H1 (cell line): ENCODE results near the gene TATDN2. TPM values are rescaled to one million over a fixed set of nuclear protein-coding genes. Genes with fewer than 3 reads are reported as not detected.

ENCODE experiments used
- CBX8 ChIP-seq: fragments of 300-800, 300-1000 bp; sonication (generic); IDR thresholded peaks from 2 replicates; pipeline ENCODE4 v1.7.1; 2016; ENCODE audit warnings: low read depth, low read length, borderline replicate concordance
- CEBPB ChIP-seq: IDR thresholded peaks from 2 replicates; pipeline ENCODE4 v1.6.1; 2012; ENCODE audit warnings: low read depth, low read length
- CHD1 ChIP-seq: IDR thresholded peaks from 2 replicates; pipeline ENCODE4 v1.6.1; 2012; ENCODE audit warnings: low read depth, low read length, improper control_type of control experiment
- CHD7 ChIP-seq: fragments of 300-600 bp; sonication (generic); IDR thresholded peaks from 2 replicates; pipeline ENCODE4 v1.7.1; 2012; ENCODE audit warnings: low read length, moderate library complexity, mild to moderate bottlenecking, inconsistent platforms; ENCODE audit not compliant: insufficient replicate concordance
- GTF2F1 ChIP-seq: IDR thresholded peaks from 2 replicates; pipeline ENCODE4 v1.6.1; 2012; ENCODE audit warnings: low read depth, low read length, improper control_type of control experiment, borderline replicate concordance
- HDAC6 ChIP-seq: IDR thresholded peaks from one replicate; pipeline ENCODE4 v1.7.1; 2012; ENCODE audit warnings: low read depth, mild to moderate bottlenecking, inconsistent platforms, low read length, moderate library complexity
- KDM5A ChIP-seq: fragments of 200-600 bp; IDR thresholded peaks from 2 replicates; pipeline ENCODE4 v1.7.1; 2012; ENCODE audit warnings: mild to moderate bottlenecking, low read length, inconsistent platforms, mixed read lengths
- MAX ChIP-seq: IDR thresholded peaks from 2 replicates; pipeline ENCODE4 v1.6.1; 2012; ENCODE audit warnings: inconsistent platforms
- POLR2A ChIP-seq, 2 experiments: IDR thresholded peaks; 1 replicate in 1 of 2; 2 replicates in 1 of 2; pipeline ENCODE4 v1.6.1; 2011; ENCODE audit warnings: low read depth in 2 of 2, low read length in 2 of 2, mild to moderate bottlenecking in 2 of 2; ENCODE audit errors: control extremely low read depth in 1 of 2
- RFX5 ChIP-seq: IDR thresholded peaks from 2 replicates; pipeline ENCODE4 v1.6.1; 2011; ENCODE audit warnings: low read depth, low read length, improper control_type of control experiment, borderline replicate concordance
- TAF1 ChIP-seq: IDR thresholded peaks from 2 replicates; pipeline ENCODE4 v1.6.1; 2011; ENCODE audit warnings: mild to moderate bottlenecking, low read depth, low read length
- USF2 ChIP-seq: IDR thresholded peaks from 2 replicates; pipeline ENCODE4 v1.6.1; 2011; ENCODE audit warnings: low read length, improper control_type of control experiment
- polyA plus RNA-seq, 7 experiments: library from polyadenylated mRNA; depleted of rRNA in 3 of 7; stranded (reverse) in 5 of 7; unstranded in 2 of 7; fragments of >200 nt in 5 of 7; fragments of 200-250 nt in 2 of 7; gene quantifications; 1 replicate in 5 of 7; 2 replicates in 1 of 7; 4 replicates in 1 of 7; pipeline versions ENCODE4 v1.2.1 to v1.2.3, GENCODE V29; 2011 to 2013; ENCODE audit warnings: missing spikeins in 2 of 7, mixed read lengths in 2 of 7
- total RNA-seq: library from RNA; stranded (reverse); fragmentation: NEBNext Ultra II Directional; extraction: Animal tissue kit (Norgen Biotek cat#: 25700); gene quantifications from 2 replicates; pipeline ENCODE4 v1.2.1, GENCODE V29; 2021

The TATDN2 gene
- total and polyA plus RNA-seq, 2 of the 8 experiments (the other 6 are each of a cell fraction or from before 2014, with no cell fraction given), result 12.1 to 34.8 TPM

GRCh38 chr3:10280571-10280970 is 32.3 kb downstream of the TATDN2 start (continued):
- no peak for TF ChIP-seq CHD7
- TF ChIP-seq HDAC6, result no peak
- no peak for TF ChIP-seq USF2
- TF ChIP-seq RFX5, result no peak
- no peak for TF ChIP-seq CHD1
- no peak for TF ChIP-seq TAF1
- TF ChIP-seq CBX8, result no peak
- TF ChIP-seq GTF2F1, result no peak
- TF ChIP-seq KDM5A, result no peak
- no peak for TF ChIP-seq POLR2A (IDR thresholded peaks at IDR 0.05; ENCODE audit: control extremely low read depth in 1 of 2, low read depth in 2 of 2, low read length in 2 of 2)
- no peak for TF ChIP-seq CEBPB
- no peak for TF ChIP-seq MAX
